Stimulated activated CD4-positive, alpha-beta T cell treated with anti-CD3 and anti-CD28 coated beads, TNF-alpha, amount 100 ng/mL, for 48 hours (primary cell): ENCODE results near the gene LPP.

Experiments used
- DNase-seq, 3 donors: peaks; one replicate each; pipeline ENCODE4 v3.0.0-alpha.2; 2020; ENCODE audit warnings: low read depth in 3 of 3

LPP gene

DNA sequence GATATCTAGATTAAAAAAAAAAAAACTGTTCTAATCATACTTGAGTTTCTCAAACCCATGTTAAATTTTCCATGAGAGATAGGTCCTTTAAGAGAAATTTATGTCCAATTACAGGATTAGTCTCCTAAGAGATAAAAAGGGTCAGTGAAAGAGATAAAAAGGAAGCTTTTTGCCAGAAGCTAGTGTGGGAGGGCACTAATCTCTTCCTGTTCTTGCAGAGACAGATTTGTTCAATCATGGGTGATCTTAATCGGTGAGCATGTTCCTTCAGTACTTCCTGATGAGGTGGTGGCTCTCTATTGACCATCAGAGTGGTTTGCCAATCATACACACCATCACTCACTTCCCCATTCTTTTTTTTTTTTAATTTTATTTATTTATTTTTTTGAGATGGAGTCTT, 16.9 kb upstream of the LPP start:
- no peak for DNase-seq

DNA sequence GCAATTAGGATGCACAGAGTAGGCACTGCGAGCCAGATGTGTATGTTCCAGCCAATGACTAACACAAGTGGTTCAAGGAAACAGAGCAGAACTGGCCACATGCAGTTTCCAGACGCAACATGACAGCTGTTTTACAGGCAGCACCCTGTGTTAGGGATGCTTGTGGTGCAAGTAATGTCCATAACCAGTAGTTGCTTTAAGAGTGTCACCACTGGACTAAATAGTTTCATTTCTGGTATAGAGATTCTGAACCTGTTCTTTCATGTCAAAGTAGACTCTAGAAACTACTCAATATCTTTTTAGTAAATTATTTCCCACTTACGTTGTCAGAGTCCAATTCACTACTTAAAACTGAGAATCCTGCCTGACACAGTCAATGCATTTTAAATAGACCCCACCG, 14.5 kb upstream of the LPP start:
- DNase-seq, result no peak

GRCh38 chr3:188146219-188146618, 7.7 kb upstream of the LPP start:
- no peak for DNase-seq

DNA sequence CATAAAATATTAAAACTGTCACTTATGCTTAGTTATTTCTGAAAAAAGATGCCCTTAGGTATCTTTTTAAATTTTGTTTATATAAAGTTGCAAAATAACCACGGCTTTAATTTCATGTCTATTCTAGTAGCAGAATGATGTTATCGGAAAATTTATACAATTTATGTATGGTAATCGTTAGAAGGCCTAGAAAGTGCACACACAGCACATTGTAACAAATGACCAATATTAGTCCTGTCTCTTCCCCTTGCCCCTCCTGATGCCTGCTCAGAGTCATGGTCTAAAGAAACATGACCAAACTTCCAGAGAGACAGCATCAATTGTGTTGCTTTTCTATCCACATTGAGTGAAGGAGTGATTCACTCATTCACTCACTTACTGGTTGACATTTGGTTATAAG, 6.2 kb upstream of the LPP start:
- no peak for DNase-seq

DNA sequence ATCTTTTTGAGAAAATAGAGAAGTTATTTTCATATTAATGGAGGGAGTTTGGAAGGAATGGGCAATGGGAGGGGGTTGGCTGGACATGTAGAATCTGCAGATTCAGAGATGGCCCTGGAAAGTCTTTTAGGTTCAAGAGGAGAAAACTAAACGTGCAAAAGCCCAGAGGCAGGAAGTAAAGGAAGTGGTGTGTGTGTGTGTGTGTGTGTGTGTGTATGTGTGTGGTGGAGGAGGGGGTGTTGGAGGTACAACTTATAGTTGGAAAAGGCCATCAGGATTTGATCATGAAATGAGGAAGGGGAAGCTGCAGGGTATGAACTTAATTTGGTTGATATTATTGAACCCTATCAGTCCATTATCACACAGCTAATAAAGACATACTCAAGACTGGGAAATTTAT, 5.6 kb upstream of the LPP start:
- DNase-seq, result no peak

- DNase-seq, result no peak
Observed at GRCh38 chr3:188149587-188149986, 4.4 kb upstream of the LPP start.

DNA sequence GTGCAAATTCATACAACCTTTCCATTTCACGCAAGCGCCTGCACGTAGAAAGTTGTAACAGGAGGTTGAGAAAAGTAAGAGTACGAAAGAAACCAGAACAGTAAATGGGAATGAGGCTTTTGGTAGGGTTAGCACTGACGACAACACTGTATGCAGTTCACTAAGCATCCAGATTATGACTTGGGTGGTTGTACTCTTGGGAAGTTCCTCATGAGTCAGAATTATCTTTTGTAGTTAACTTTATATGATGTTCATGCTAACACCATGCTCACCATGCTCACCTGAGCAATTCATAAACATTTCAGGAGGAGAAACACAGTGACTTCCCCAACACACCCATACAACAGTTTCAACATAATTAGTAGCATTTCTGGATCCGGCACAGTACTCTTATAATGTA, 3.0 kb upstream of the LPP start:
- DNase-seq, result no peak

DNA sequence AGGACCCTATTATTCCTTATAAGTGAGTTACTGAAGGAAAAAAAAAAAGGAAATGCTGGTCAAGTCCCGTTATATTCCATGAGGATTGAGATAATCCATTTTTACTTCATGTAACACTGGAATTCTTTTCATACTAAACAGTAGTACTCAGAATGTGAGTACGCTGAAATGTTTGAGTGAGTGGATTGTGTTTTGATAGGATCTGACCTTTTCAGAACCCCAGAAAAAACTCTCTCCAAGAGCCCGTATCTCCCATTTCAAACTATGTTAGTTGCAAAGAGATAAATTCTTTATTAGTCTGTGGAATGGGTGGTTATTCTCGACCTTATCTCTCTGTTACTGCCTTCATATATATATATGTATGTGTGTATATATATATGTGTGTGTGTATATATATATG, 2.5 kb upstream of the LPP start:
- no peak for DNase-seq

- DNase-seq, result no peak
Observed at GRCh38 chr3:188152660-188153436, 1.1 kb upstream of the LPP start.

DNA sequence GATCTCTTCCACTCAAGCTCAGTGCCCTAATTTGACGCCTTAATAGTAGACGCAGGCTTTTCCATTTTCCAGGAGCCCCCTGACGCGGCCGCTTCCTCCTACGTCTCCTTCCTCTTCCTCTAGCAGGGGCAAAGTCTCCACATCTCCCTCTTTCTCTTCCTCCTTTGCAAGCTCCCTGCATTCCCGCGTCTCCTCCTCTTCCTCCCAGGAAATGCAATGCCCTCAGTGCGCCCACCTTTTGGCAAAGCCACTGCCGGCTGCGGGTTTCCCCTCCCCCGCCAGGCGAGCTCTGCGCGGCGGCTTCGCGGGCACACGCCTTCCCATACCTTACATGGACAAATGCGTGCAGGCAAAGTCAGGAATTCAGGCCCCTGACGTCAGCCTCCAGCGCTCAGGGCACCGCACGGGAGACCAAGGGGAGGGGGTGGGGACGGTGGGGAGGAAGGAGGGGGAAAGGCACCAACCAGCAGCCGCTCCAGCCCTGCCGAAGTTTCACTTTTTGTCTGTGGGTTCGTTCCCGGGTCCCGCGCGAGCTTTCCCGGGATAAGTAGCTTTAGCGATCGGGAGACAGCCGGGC, 432 bp upstream of the LPP start:
- no peak for DNase-seq

- no peak for DNase-seq
Observed at GRCh38 chr3:188154809-188155574, 1.0 kb downstream of the LPP start.

GRCh38 chr3:188156056-188156455, 2.1 kb downstream of the LPP start:
- DNase-seq, result no peak

- no peak for DNase-seq
Observed at GRCh38 chr3:188157407-188157806, 3.5 kb downstream of the LPP start.

DNA sequence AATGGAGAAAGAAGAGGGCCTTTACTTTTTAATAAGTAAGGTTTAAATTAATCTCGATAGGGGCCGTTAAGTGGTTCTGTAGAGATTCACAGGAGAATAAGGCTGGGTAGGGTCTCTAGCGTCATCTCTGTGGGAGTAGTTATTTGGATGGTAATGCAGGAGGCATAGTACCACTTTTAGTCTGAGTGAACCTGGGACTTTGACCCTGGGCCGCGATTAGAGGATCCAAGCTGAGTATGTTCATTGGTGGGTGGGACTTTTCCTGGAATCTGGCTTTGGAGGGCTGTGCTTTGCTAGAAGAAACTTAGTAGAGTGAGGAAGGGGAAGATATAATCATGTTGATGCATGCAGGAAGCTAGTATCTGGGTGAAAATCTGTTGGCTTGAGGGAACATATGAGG, 4.0 kb downstream of the LPP start:
- DNase-seq, result no peak

- no peak for DNase-seq
Observed at GRCh38 chr3:188158731-188159310, 4.9 kb downstream of the LPP start.

DNA sequence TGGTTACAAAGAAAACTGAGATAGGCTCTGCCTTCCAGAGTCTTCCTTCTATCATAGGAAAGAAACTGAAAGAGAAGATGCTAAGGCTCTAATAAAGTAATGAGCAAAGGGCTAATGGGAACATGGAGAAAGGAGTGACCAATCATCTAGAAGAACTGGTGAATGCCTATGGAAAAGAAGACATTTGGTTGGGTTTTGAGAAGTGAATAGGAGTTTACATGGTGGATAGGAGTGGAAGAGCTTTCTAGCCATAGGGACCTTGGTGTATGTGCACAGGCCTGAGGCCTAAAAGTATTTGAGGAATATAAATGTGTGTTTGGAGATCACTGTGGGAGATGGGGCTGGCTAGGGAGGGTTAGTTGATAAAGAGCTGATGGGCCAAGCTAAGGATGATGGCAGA, 6.8 kb downstream of the LPP start:
- no peak for DNase-seq

- DNase-seq, result no peak
Observed at GRCh38 chr3:188164248-188164687, 10.3 kb downstream of the LPP start.

- DNase-seq, result peak in 1 of 3 donors; percentile 37
Observed at GRCh38 chr3:188165596-188165995, 11.6 kb downstream of the LPP start.

- DNase-seq, result no peak
Observed at GRCh38 chr3:188166441-188166840, 12.5 kb downstream of the LPP start.

DNA sequence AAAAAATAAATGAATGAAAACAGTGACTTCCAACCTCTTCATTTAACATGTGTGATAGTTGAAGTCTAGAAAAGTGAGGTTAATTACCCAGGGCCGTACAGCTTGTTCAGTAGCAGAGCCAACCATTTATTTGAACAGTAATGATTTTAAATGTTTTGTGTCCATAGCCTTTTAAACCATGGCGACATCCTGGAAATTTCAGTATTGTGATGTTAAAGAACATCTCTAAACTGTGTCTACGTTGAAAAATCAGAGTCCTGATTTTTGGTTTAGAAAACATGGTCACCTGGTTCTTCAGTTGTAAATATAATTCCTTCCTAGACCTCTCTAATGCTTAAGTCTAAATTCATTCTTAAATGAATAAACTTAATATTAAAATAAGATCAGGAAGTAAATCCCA, 14.2 kb downstream of the LPP start:
- DNase-seq, result no peak

DNA sequence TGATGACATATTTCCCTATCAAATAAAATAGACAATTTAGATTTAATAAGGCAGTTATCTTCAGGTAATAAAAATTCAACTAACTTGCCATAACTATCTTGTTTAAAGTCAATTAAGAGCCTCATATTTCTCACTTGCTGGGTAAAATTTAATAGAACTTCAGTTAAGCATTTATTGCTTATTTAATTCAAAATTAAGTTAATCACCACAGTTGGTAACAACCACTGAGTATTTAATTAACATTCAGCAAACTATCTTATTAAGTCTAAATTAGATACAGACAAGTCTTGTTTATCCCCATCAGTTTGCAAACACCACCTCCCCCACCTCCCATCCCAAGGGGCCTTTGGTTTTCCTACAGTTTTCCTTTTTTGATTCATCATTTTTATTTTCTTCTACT, 14.7 kb downstream of the LPP start:
- no peak for DNase-seq

- no peak for DNase-seq
Observed at GRCh38 chr3:188169830-188170455, 16.0 kb downstream of the LPP start.
